Mucosa of gallbladder (tissue), 1 donor: Measurements from ENCODE around the gene TPO. TPM values are rescaled to one million over a fixed set of nuclear protein-coding genes. Genes with fewer than 3 reads are reported as not detected.
"Not testable (repeated sequence)": the region's sequence is repeated elsewhere in the genome, so short reads cannot be mapped to it uniquely, and the experiment has no call there.

Experiments
- DNase-seq: peaks from one replicate; pipeline ENCODE4 v3.0.0-alpha.2; 2020; ENCODE audit warnings: low spot score
- total RNA-seq: library from RNA; stranded (reverse); gene quantifications from one replicate; pipeline ENCODE4 v1.2.1, GENCODE V29; 2021
- donor health status: DM: no; HTN: no; CAD: no.

Gene TPO
- total RNA-seq, 1 donor from 2014 or later: 0.75 TPM

DNA sequence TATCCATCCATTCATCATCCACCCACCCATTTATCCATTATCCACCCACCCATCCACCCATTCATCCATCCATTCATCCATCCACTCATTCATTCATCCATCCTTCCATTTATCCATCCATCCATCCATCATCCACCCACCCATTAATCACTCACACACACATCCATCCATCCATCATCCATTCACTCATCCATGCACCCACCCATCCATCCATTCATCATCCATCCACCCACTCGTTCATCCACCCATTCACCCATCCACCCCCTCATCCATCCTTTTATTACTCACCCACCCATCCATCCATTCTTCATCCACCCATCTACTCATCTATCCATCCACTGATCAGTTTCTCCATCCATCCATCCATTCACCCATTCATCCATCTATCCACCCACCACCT, 8.1 kb upstream of the TPO start:
- no peak for DNase-seq

- no peak for DNase-seq
Observed at GRCh38 chr2:1405967-1406366, 7.3 kb upstream of the TPO start.

DNA sequence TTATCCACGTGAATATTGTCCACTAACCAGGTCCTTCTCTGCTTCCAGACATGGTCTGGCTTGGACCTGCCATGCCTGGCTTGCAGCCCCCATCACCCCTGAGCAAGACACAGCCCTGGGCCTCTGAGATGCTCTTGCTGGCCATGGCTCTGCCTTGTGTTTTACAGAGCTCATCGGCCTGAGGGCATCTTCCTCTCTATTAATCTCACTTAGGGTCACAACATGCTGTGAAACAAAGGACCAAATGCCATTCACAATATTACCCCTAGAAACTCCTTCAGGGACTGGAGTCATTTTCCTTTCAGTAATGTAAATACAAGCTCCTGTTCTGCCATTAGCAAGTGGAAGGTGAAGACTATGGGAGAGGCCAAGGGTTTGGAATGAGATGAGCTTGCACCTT, 6.8 kb upstream of the TPO start:
- DNase-seq: no peak

- DNase-seq: no peak
Observed at GRCh38 chr2:1407950-1408675, 5.2 kb upstream of the TPO start.

- DNase-seq: no peak
Observed at GRCh38 chr2:1414121-1414520, 858 bp downstream of the TPO start.

GRCh38 chr2:1414901-1415300, 1.6 kb downstream of the TPO start:
- DNase-seq: not testable (repeated sequence)

GRCh38 chr2:1415501-1415900, 2.2 kb downstream of the TPO start:
- no peak for DNase-seq

DNA sequence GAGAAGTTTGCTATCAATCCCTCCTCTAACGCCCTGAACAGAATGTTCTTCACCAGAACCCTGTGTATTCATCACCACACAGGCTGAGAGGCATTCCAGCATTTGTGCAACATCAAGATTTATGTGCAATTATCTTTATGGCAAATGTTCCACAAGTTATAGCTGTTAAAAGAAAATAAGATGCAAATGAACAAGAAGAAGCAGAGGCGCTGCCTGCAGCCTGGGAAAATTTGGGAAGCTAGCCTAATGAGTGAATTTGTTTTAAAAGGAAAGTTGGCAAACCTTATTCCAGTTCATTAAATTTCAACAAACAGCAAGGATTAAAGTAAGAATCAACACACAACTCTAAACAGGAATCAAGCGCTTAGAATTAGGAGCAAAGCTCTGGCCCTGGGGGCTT, 5.3 kb downstream of the TPO start:
- DNase-seq: no peak

- DNase-seq: no peak
Observed at GRCh38 chr2:1420746-1421480, 7.7 kb downstream of the TPO start.

DNA sequence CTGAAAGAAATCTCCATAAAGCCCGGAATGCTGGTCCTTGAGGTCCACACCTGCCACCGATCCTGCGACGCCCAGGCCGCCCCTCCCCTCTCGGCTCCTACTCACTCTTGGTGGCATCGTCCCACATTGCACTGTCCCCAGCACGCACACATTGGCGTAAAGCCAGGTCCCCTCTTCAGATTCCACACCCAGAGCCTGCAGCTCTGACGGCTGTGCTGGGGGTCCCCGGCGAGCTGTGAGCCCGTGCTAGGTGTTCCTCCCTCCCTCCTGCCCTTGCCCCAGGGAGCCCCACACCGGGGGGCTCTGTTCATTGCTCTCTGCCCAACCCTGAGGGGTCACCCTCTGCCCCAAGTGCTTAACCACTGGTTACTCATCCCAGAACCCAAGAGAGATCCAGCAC, 8.5 kb downstream of the TPO start:
- DNase-seq: no peak

DNA sequence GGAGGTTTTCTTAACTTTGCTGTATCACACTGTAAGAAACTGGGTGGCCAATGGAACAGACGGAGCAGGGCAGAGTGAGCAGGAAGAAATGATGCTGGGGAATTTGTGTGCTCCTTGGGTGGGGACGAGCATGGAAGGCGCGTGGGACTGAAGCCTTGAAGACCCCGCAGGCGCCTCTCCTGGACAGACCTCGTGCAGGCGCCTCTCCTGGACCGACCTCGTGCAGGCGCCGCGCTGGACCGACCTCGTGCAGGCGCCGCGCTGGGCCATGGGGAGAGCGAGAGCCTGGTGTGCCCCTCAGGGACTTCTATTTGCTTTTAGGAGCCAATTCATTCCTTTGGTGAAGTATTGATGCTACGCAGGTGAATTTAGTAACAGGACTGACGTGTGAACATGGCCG, 8.9 kb downstream of the TPO start:
- no peak for DNase-seq

- no peak for DNase-seq
Observed at GRCh38 chr2:1422716-1423285, 9.5 kb downstream of the TPO start.

DNA sequence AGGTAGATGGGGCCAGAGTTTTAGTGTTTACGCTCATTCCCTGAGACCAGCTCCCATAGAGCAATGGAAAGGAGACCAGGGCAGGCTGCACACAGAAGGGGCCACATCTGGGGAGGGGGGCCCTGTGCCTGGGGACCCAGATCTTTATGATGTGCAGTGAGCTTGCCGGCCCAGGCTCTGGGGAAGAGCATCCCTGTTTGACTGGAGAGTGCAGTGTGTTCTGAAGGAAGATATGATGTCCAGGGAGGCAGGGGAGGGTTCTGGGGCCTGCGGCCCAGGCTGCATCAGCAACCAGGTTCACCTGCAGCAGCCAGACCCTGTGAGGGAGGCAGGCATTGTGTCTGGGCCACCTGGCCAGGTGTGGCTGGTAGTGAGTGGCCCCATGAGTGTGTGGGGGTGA, 13.8 kb downstream of the TPO start:
- no peak for DNase-seq

GRCh38 chr2:1429895-1430294, 16.6 kb downstream of the TPO start:
- DNase-seq: no peak

- DNase-seq: no peak
Observed at GRCh38 chr2:1430491-1430890, 17.2 kb downstream of the TPO start.

DNA sequence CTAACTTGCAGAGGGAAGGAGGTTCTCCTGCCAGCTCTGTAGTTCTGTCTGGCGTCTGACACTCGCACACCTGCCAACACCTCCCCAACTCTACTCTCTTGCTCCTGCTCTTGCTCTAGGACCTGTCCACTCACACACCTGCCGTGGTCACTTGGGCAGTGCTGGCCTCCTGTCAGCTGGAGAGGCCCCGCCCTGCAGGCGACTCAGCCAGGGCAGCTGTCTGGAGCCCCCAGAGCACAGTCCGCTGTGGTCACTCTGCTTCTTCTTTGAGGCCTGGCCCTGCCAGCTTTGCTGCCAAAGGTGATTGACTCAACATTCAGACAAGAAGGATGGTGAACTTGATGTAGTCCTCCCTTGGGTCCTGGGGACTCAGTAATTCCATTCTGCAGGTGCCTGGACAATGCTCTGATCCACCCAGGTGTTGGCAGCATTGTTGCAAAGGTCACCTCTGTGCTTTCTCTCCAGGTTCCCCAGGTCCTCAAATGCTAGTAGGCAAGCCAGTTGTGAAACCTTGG, 18.7 kb downstream of the TPO start:
- no peak for DNase-seq

DNA sequence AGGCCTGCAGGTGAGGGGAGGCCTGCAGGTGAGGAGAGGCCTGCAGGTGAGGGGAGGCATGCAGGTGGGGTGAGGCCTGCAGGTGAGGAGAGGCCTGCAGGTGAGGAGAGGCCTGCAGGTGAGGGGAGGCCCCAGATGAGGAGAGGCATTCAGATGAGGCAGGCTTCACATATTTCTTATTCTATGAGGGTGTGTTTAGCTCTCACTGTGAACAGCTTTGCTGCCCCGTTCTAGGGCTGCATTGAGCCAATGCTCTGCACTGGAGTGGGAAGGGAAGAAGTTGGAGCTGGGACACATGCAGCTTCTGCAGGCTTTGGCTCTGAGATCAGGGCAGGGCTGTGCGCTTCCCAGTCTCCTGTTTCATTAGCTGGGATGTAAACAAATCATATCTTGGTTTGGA, 19.5 kb downstream of the TPO start:
- DNase-seq: no peak

GRCh38 chr2:1436369-1436768, 23.1 kb downstream of the TPO start:
- DNase-seq: no peak

- DNase-seq: no peak
Observed at GRCh38 chr2:1437101-1437500, 23.8 kb downstream of the TPO start.

DNA sequence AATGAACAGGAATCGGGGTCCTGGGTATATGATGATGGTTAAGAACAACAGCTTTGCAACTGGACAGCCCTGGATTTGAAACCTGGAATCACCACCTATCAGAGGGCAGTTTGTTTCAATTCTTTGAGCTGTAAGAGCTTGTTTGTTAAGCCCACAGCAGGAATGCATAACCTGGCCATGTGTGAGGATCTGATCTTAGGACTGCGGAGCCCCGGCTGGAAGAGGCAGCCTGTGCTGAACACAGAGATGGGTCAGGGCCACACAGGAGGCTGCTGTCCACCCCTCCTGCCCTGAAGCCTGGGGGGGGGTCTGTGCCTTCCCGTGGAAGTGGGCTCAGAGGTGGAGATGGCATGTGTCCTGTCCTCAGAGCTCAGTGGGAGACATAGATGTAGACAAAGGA, 24.3 kb downstream of the TPO start:
- no peak for DNase-seq

GRCh38 chr2:1438972-1439371, 25.7 kb downstream of the TPO start:
- DNase-seq: no peak

DNA sequence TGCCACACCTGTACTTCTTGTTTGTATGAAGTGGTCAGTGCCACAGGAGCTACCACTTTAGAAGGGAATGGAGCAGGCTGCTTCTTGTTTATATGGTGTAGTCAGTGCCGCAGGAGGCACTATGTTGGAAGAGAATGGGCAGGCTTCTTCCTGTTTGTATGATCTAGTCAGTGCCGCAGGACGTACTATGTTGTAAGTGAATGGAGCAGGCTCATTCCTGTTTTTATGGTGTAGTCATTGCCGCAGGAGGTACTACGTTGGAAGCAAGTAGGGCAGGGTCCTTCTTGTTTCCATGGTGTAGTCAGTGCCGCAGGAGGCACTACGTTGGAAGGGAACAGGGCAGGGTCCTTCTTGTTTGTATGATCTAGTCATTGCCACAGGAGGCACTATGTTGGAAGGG, 27.3 kb downstream of the TPO start:
- no peak for DNase-seq

- DNase-seq: no peak
Observed at GRCh38 chr2:1446301-1446700, 33.0 kb downstream of the TPO start.
